Spleen (tissue), 11 donors: ENCODE measurements around the gene FHL1. TPM values are rescaled to one million over a fixed set of nuclear protein-coding genes. Genes with fewer than 3 reads are reported as not detected.

Source experiments
- DNase-seq: peaks from one replicate; pipeline ENCODE4 v3.0.0-alpha.2; 2020
- H3K27ac ChIP-seq, 8 donors: fragments of 200-600 bp; sonication (generic) in 7 of 8; 1 replicate in 4 of 8; 2 replicates in 4 of 8; pipeline versions ENCODE4 v1.5.0 to v1.8.0; 2016 to 2021; ENCODE audit warnings: inconsistent platforms in 4 of 8, mild to moderate bottlenecking in 4 of 8, moderate library complexity in 1 of 8
- H3K27me3 ChIP-seq, 7 donors: fragments of 200-600 bp; sonication (generic) in 6 of 7; replicated peaks in 1 of 7; 1 replicate in 4 of 7; 2 replicates in 3 of 7; pipeline versions ENCODE4 v1.5.0 to v1.8.0; 2016 to 2021; ENCODE audit warnings: inconsistent platforms in 3 of 7, mild to moderate bottlenecking in 1 of 7
- H3K36me3 ChIP-seq, 6 donors: fragments of 200-600 bp; sonication (generic) in 5 of 6; 1 replicate in 4 of 6; 2 replicates in 2 of 6; pipeline versions ENCODE4 v1.5.0 to v1.8.0; 2016 to 2021; ENCODE audit warnings: inconsistent platforms in 2 of 6
- H3K4me1 ChIP-seq, 6 donors: fragments of 200-600 bp; sonication (generic) in 5 of 6; 1 replicate in 3 of 6; 2 replicates in 3 of 6; pipeline versions ENCODE4 v1.5.0 to v1.8.0; 2016 to 2021; ENCODE audit warnings: inconsistent platforms in 3 of 6
- H3K4me3 ChIP-seq, 8 donors: fragments of 200-600 bp; sonication (generic) in 7 of 8; 1 replicate in 4 of 8; 2 replicates in 4 of 8; pipeline versions ENCODE4 v1.5.0 to v1.8.0; 2016 to 2021; ENCODE audit warnings: inconsistent platforms in 4 of 8, mild to moderate bottlenecking in 4 of 8, moderate library complexity in 2 of 8
- H3K9me3 ChIP-seq, 8 donors: fragments of 200-600 bp; sonication (generic) in 7 of 8; 1 replicate in 4 of 8; 2 replicates in 4 of 8; pipeline versions ENCODE4 v1.5.0 to v1.8.0; 2016 to 2021; ENCODE audit warnings: inconsistent platforms in 4 of 8
- CTCF ChIP-seq, 11 experiments: fragments of 200-600 bp in 7 of 11; fragments of 450-650 bp in 4 of 11; sonication (generic) in 4 of 11; IDR thresholded peaks in 8 of 11; conservative IDR thresholded peaks in 3 of 11; 1 replicate in 7 of 11; 2 replicates in 4 of 11; pipeline versions ENCODE4 v1.4.0 to v1.8.0; 2016 to 2021; ENCODE audit warnings: antibody characterized with exemption in 11 of 11, inconsistent platforms in 4 of 11, mild to moderate bottlenecking in 1 of 11
- POLR2A ChIP-seq, 3 donors: fragments of 450-650 bp; IDR thresholded peaks; one replicate each; pipeline ENCODE4 v1.5.1; 2017; ENCODE audit warnings: antibody characterized with exemption in 3 of 3, mild to moderate bottlenecking in 1 of 3
- POLR2AphosphoS5 ChIP-seq, 3 donors: sonication (generic); formaldehyde crosslinking; IDR thresholded peaks; one replicate each; pipeline ENCODE4 v1.5.1; 2017; ENCODE audit warnings: antibody characterized with exemption in 3 of 3
- WGBS, 5 donors: extraction: QIAGEN DNeasy Blood & Tissue Kit in 3 of 5; methylation state at CpG; one replicate each; pipeline versions ENCODE4 v1.1.5 to v1.1.7; 2013 to 2018; 5-methylcytosine and 5-hydroxymethylcytosine counted together
- intact Hi-C: fragments of 100-400 bp; cut with DNase I; formaldehyde crosslinking; loops from one replicate; pipeline ENCODE4 v1.15.0; 2023; ENCODE audit warnings: low total_unique reads
- polyA plus RNA-seq, 3 donors: library from polyadenylated mRNA; stranded (reverse); fragments of 200-250 nt; gene quantifications; one replicate each; pipeline ENCODE4 v1.2.1, GENCODE V29; 2013
- total RNA-seq, 7 donors: library from RNA; depleted of rRNA in 3 of 7; stranded (reverse); fragments of >200 nt in 3 of 7; fragmentation: NEBNext Ultra II Directional in 4 of 7; extraction: Animal tissue kit (Norgen Biotek cat#: 25700) in 4 of 7; gene quantifications; one replicate each; pipeline versions ENCODE4 v1.1.0 to v1.2.1, GENCODE V29; 2016 to 2021
- donor health status: healthy with polysubstance abuse.
- donor health status: DM: no; HTN: no; CAD: no; lungs with moderate emphysema.
- donor health status: DM: no; HTN: no; CAD: no.
- donor health status: Bipolar disorder and iron deficiency.
- donor health status: healthy.
- donor health status: DM: no; HTN: no; CAD: no.
- donor health status: DM: yes; HTN: yes; CAD: no.

FHL1 gene
- total and polyA plus RNA-seq, 10 donors: 33.0 to 108 (median 61.5) TPM

DNA sequence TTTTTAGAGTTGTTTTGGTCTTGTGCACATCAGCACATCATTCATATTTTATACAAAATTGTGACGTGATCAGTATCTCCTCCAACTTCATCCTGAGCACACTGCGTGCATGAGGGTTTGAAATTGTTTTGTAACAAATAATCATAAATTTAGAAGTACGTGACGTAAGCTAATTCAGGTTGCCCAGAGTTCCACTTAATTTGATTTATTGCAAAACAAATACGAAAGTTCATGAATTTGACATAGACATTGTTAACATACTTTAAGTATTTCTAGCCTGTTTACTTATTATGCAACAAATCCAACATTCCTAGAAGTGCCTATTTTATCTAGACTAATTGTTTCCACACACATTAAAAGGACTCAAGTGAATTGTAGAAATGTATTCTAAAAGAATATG lies 55.6 kb downstream of the FHL1 start:
- Histone ChIP-seq H3K27ac (peak overlapping the region in 3 of 8 donors; percentile 10 to 47 (median 41)), H3K4me1 (peaks cover 0 to 20% (median 12%) of the 10 kb centered on the region in 6 donors), H3K4me3 (no peak overlapping the region), H3K27me3 (peaks cover 0 to 3% (median 0%) of the 10 kb centered on the region in 7 donors), H3K9me3 (no peaks in the 10 kb centered on the region), H3K36me3 (peaks cover 0 to 11% (median 2%) of the 10 kb centered on the region in 6 donors)
- intact Hi-C loops: no loop called here
- DNase-seq: no peak
- whole genome bisulfite sequencing, 5 donors: 62 to 81% (median 66%) methylated on average over 5 of the region's 5 CpGs
- no peak for TF ChIP-seq POLR2AphosphoS5 (IDR thresholded peaks at IDR 0.05)
- no peak for TF ChIP-seq CTCF (IDR thresholded peaks at IDR 0.05 in 8 of 11, conservative IDR thresholded peaks at IDR 0.05 in 3 of 11)
- TF ChIP-seq POLR2A (IDR thresholded peaks at IDR 0.05): no peak

- intact Hi-C loops: no loop called here
- DNase-seq: no peak
- peak overlapping the region in 4 of 8 donors; percentile 44 to 62 (median 60) for H3K27ac ChIP-seq
- no peaks in the 10 kb centered on the region for H3K9me3 ChIP-seq
- H3K27me3 ChIP-seq: peaks cover 0 to 6% (median 0%) of the 10 kb centered on the region in 7 donors
- H3K4me1 ChIP-seq: peaks cover 0 to 20% (median 12%) of the 10 kb centered on the region in 6 donors
- H3K4me3 ChIP-seq: no peak overlapping the region
- peaks cover 0 to 16% (median 2%) of the 10 kb centered on the region in 6 donors for H3K36me3 ChIP-seq
- TF ChIP-seq POLR2A (IDR thresholded peaks at IDR 0.05): no peak
- no peak for TF ChIP-seq POLR2AphosphoS5 (IDR thresholded peaks at IDR 0.05)
- TF ChIP-seq CTCF (IDR thresholded peaks at IDR 0.05 in 8 of 11, conservative IDR thresholded peaks at IDR 0.05 in 3 of 11): no peak
Observed at GRCh38 chrX:136203438-136203837, 56.1 kb downstream of the FHL1 start.

DNA sequence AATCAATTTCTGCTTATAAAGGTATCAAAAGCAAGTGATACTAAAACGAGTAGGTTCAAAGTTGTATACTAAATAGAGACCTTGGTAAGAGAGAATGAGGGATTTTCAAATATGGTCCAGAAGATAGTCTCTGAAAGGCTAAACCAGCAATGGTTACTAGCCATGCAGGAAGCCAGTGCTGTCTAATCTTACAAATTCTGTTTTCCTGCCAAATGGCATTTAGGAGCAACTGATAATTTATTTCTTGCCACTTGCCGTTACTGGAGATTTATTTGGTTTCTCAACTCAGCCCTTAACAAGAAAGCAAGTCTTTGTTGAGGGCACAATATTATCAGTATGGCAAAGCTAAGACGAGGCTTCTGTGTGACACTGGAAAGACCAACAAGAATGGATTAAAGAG lies 56.6 kb downstream of the FHL1 start:
- TF ChIP-seq POLR2AphosphoS5 (IDR thresholded peaks at IDR 0.05): no peak
- TF ChIP-seq CTCF (IDR thresholded peaks at IDR 0.05 in 8 of 11, conservative IDR thresholded peaks at IDR 0.05 in 3 of 11): no peak
- no peak for TF ChIP-seq POLR2A (IDR thresholded peaks at IDR 0.05)
- Histone ChIP-seq H3K9me3 (no peaks in the 10 kb centered on the region), H3K27me3 (peaks cover 0 to 6% (median 0%) of the 10 kb centered on the region in 7 donors), H3K36me3 (peaks cover 0 to 17% (median 2%) of the 10 kb centered on the region in 6 donors), H3K4me3 (no peak overlapping the region), H3K4me1 (peaks cover 0 to 22% (median 13%) of the 10 kb centered on the region in 6 donors), H3K27ac (peak overlapping the region in 7 of 8 donors; percentile 9 to 62 (median 44))
- 22 to 33% (median 29%) methylated on average over 3 of the region's 3 CpGs for WGBS, 5 donors
- no peak for DNase-seq
- intact Hi-C loops: no loop called here

- H3K27me3 ChIP-seq: peaks cover 0 to 6% (median 0%) of the 10 kb centered on the region in 7 donors
- 36 to 55% (median 47%) methylated on average over 2 of the region's 2 CpGs for WGBS, 5 donors
- intact Hi-C loops: no loop called here
- peaks cover 0 to 28% (median 19%) of the 10 kb centered on the region in 6 donors for H3K4me1 ChIP-seq
- peak overlapping the region in 7 of 8 donors; percentile 9 to 62 (median 44) for H3K27ac ChIP-seq
- TF ChIP-seq POLR2A (IDR thresholded peaks at IDR 0.05): no peak
- no peak for TF ChIP-seq CTCF (IDR thresholded peaks at IDR 0.05 in 8 of 11, conservative IDR thresholded peaks at IDR 0.05 in 3 of 11)
- no peak for TF ChIP-seq POLR2AphosphoS5 (IDR thresholded peaks at IDR 0.05)
- no peak for DNase-seq
- peaks cover 0 to 17% (median 2%) of the 10 kb centered on the region in 6 donors for H3K36me3 ChIP-seq
- no peaks in the 10 kb centered on the region for H3K9me3 ChIP-seq
- H3K4me3 ChIP-seq: no peak overlapping the region
Observed at GRCh38 chrX:136204571-136204970, 57.2 kb downstream of the FHL1 start.
